GM12865 (cell line): Measurements from ENCODE around the gene ZNF785.

Source experiments
- DNase-seq: peaks from one replicate; pipeline ENCODE4 v3.0.0; 2010; ENCODE audit warnings: low read depth
- H3K4me3 ChIP-seq: 2 replicates; pipeline ENCODE4 v1.5.1; 2011; ENCODE audit warnings: mild to moderate bottlenecking, low read depth, low read length, control low read depth
- TF ChIP-seq, protein P1 (sequence below): IDR thresholded peaks from 2 replicates; pipeline ENCODE4 v1.5.1; 2011; ENCODE audit warnings: low read length, control low read depth, low read depth, inconsistent platforms; ENCODE audit not compliant: insufficient read depth; ENCODE audit errors: missing control alignments

ZNF785 gene

DNA sequence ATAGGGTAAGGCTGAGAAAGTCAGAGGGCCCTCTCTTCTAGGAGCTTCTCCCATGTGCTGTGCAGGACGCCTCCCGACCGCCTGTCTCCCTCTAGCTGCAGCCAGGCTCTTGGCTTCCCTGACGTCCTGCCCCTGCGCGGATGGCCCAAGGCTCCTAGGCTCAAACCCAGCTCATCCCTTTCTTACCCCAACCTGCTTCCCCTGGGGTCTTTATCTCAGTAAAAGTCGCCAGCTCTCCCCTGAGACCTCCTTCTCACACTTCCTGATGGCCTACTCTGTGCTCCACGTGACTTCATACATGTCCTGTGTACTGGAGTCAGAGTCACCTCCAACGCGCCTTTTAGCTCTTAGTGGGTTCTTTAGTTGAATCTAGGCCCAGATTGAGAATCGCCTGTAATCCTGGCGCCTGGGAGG is 49.7 kb downstream of the ZNF785 start:
- TF ChIP-seq, protein P1, sequence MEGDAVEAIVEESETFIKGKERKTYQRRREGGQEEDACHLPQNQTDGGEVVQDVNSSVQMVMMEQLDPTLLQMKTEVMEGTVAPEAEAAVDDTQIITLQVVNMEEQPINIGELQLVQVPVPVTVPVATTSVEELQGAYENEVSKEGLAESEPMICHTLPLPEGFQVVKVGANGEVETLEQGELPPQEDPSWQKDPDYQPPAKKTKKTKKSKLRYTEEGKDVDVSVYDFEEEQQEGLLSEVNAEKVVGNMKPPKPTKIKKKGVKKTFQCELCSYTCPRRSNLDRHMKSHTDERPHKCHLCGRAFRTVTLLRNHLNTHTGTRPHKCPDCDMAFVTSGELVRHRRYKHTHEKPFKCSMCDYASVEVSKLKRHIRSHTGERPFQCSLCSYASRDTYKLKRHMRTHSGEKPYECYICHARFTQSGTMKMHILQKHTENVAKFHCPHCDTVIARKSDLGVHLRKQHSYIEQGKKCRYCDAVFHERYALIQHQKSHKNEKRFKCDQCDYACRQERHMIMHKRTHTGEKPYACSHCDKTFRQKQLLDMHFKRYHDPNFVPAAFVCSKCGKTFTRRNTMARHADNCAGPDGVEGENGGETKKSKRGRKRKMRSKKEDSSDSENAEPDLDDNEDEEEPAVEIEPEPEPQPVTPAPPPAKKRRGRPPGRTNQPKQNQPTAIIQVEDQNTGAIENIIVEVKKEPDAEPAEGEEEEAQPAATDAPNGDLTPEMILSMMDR = peak; percentile 72
- peak overlapping the region; percentile 90 for H3K4me3 ChIP-seq
- peak; percentile 89 for DNase-seq

DNA sequence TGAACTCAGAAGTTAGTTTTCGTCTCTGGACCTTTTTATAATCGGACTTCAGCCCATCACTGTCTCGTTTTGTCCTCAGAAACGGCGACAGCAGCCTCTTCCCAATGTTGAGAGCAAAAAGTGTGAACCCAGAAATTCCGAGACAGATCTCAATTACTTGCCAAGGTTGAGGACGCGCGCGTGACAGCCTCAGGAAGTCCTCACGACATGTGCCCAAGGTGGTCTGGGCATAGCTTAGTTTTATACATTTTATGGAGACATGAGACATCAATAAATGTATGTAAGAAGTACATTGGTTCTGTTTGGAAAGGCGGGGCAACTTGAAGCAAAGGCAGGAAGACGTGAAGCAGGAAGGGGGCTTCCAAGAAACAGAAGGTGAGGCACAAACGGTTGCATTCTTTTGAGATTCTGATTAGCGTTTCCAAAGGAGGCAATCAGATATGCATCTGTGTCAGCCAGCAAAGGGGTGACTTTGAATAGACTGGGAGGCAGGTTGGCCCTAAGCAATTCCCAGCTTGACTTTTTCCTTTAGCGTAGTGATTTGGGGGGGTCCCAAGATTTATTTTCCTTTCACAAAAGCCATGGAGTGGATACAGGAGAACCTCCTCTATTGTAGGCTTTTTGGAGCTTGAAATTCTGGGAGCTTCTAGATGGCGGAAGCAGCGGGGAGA is 50.3 kb downstream of the ZNF785 start:
- TF ChIP-seq, protein P1 = no peak
- DNase-seq = peak; percentile 66
- H3K4me3 ChIP-seq = peak overlapping the region; percentile 90

DNA sequence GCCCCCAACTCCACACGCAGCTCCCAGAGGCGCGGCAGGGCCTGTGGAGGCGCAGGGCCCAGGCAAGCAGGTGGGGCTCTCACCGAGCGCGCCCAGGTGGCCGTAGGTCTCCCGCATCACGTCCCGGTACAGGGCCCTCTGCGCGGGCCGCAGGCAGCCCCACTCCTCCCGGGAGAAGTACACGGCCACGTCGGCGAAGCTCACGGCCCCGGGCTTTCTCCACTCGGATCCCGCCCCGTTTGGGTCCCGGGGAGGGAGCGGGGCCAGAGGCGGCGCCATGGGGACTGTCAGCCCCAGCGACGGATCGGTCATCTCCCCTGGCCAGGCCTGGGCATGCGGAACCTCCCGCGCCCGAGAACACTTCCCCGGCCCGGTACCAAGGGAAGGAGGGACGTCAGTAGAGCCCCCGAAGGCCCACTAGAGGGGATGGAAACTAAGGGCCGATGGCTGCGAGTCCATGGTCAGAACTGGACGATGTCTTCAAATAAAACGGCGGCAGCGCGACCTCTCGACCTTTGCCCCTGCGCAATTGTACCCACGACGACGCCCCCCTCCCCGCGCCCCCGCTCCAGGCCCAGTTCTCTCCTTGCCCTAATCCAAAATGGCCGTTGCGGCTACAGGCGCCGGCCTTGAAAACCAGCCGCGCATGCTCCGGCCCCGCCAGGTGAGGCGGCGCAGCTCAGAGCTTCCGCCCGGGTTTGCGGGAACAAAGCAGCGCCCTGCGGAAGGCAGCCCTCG is 51.0 kb downstream of the ZNF785 start, which contains the start of gene ZNF747:
ZNF747 (minus strand) TSS at position 491 of the 738 bp plus-strand sequence; CDS start at position 312, 179 bp downstream.
- H3K4me3 ChIP-seq = peak within 1 kb of the TSS; percentile 90
- TF ChIP-seq, protein P1 = no peak
- peak; percentile 95 for DNase-seq

DNA sequence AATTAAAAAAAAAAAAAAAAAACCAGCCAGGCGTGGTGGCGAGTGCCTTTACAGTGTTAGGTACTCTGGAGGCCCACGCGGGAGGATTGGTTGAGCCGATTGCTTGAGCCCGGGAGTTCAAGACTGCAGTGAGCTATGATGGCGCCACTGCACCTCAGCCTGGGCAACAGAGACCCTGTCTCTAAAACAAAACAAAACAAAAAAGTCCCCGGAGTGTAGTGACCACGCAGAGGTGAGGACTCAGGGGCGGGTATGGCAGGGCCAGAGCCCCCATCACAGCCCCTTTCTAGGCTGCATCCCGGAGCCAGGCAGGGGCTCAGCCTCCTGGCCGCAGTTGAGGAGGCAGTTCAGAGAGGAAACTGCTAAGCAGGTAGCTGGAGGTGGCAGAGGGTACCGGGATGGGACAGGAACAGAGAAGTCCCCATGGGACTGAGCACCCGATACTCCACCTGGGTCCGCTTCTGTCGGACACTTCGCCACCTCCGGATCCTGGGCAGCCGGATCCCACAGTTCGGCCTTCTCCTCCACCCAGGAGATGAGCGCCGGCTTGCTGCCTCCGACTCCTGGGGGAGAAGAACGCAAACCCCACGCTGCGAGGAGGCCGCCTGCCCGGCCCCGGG is 51.6 kb downstream of the ZNF785 start:
- no peak for DNase-seq
- peak overlapping the region; percentile 90 for H3K4me3 ChIP-seq
- TF ChIP-seq, protein P1 = no peak

DNA sequence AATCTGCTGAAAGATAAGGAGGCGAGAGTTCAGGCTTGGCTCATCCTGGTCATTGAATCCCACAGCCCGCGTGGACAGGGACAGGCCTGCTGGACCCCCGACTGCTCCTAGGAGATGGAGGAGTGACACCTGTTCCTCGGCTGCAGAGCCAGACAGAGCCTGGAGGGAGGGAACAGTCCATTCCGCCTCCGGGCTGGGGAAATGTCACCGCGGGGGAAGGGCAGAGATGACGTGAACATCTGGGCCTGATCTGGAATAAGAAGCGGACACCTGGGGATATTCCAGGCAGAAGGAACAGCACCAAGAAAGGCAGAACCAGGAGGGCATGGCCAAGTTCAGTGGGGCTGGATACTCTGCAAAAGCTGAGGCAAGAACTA is 52.4 kb downstream of the ZNF785 start:
- no peak overlapping the region for H3K4me3 ChIP-seq
- TF ChIP-seq, protein P1 = no peak
- DNase-seq = no peak

DNA sequence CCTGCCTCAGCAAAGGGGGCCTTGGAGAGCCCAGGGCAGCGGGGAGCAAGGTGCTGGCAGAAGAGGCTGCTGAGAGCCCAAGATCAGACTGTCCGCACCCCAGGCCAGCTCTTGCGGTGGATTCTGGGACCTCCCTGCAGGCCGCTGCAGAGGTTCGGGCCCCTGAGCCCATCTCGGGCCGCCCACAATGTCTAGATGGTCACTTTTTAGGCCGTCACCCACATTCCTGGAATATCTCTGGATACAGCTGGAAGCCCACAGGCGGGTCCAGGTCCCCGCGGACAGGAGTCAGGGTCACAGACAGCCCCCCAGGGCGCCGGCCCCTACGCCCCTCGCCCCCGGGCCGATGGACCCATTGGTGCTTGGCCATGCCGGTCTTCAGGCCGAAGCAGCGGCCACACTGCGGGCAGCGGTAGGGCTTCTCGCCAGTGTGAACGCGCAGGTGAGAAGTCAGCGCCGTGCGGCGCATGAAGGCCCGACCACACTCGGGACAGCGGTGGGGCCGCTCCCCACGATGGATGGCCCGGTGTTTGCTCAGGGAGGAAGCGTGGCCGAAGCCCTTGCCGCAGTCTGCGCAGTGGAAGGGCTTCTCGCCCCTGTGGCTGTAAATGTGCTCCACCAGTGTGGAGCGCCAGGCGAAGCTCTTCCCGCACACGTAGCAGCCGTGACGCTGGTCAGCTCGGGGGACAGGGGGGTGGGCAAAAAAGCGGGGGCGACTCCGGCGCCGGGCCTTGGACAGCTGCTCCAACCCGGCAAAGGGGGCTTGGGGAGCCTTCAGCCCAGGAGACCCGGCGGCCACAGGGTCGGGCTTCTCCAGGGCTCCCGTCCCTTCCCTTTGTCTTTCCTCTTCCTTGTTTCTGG is 53.0 kb downstream of the ZNF785 start:
- TF ChIP-seq, protein P1 = no peak
- no peak for DNase-seq
- H3K4me3 ChIP-seq = no peak overlapping the region
